GM18517 (cell line): Measurements from ENCODE around the gene RAB3GAP1.

Experiments used
- ATAC-seq: cut with Tn5 transposase; IDR thresholded peaks from one replicate; pipeline ENCODE4 v1.9.1; 2021; ENCODE audit warnings: mild to moderate bottlenecking, moderate library complexity; ENCODE audit not compliant: unreplicated experiment

The RAB3GAP1 gene

DNA sequence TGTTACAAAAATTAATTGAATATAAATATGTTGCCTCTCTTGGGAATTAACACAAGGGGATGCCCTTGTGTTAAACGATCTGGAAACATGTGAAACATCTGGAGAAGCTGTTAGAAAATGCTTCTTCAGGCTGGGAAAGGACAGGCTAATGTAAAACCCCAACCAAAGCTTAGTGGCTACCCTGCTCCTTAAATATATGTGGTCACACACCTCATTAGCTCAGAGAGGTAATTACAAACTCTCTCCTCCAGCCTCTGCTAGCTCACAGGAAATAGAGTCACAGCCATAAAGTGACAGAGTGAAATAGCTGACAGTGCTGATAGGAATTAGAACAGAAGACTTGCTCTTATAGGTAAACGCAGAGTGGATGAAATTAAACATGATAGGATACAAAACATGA lies 155.9 kb downstream of the RAB3GAP1 start:
- no peak for ATAC-seq

DNA sequence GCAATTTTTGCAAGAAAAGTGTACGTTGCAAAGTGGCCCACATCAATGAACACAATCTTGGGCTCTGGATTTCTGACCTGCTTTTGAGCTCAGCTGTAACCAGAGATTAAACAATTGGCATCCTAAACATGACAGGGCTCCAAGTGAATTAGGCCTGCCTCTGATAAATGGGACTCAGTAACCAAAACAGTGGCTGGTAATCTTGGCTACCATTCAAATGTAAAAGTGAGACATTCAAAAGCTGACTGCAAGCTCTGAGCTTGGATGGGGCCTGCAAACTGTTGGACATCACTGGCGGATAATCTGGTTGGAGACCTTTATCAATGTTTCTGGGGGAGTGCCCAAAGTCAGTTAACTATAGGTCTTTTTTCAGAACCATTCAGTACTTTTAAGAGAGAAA lies 160.7 kb downstream of the RAB3GAP1 start:
- ATAC-seq, result no peak

GRCh38 chr2:135218426-135218825 lies 166.3 kb downstream of the RAB3GAP1 start:
- no peak for ATAC-seq

GRCh38 chr2:135219226-135219625 lies 167.1 kb downstream of the RAB3GAP1 start:
- no peak for ATAC-seq
